HG02870 (cell line): Measurements from ENCODE around the gene CACNA1D.
"Not testable (repeated sequence)": the region's sequence is repeated elsewhere in the genome, so short reads cannot be mapped to it uniquely, and the experiment has no call there.

Experiments used
- ATAC-seq: cut with Tn5 transposase; IDR thresholded peaks from one replicate; pipeline ENCODE4 v1.9.1; 2021; ENCODE audit warnings: mild to moderate bottlenecking, moderate library complexity; ENCODE audit not compliant: unreplicated experiment

Gene CACNA1D

GRCh38 chr3:53612508-53612907 is 118.1 kb downstream of the CACNA1D start:
- ATAC-seq, result no peak

GRCh38 chr3:53613125-53613524 is 118.7 kb downstream of the CACNA1D start:
- ATAC-seq, result no peak

- ATAC-seq, result no peak
Observed at GRCh38 chr3:53614307-53614706, 119.9 kb downstream of the CACNA1D start.

- ATAC-seq, result no peak
Observed at GRCh38 chr3:53616321-53616720, 121.9 kb downstream of the CACNA1D start.

GRCh38 chr3:53616971-53617892 is 122.8 kb downstream of the CACNA1D start:
- ATAC-seq, result no peak

GRCh38 chr3:53617893-53618523 is 123.6 kb downstream of the CACNA1D start:
- no peak for ATAC-seq

GRCh38 chr3:53618524-53618906 is 124.1 kb downstream of the CACNA1D start:
- no peak for ATAC-seq

- no peak for ATAC-seq
Observed at GRCh38 chr3:53618936-53619335, 124.5 kb downstream of the CACNA1D start.

GRCh38 chr3:53624061-53624857 is 129.8 kb downstream of the CACNA1D start:
- no peak for ATAC-seq

GRCh38 chr3:53626876-53627275 is 132.5 kb downstream of the CACNA1D start:
- ATAC-seq, result no peak

GRCh38 chr3:53628536-53629401 is 134.4 kb downstream of the CACNA1D start:
- ATAC-seq, result no peak

- no peak for ATAC-seq
Observed at GRCh38 chr3:53629402-53629723, 135.0 kb downstream of the CACNA1D start.

GRCh38 chr3:53630547-53630946 is 136.1 kb downstream of the CACNA1D start:
- no peak for ATAC-seq

- no peak for ATAC-seq
Observed at GRCh38 chr3:53633197-53633787, 138.9 kb downstream of the CACNA1D start.

GRCh38 chr3:53635041-53635440 is 140.6 kb downstream of the CACNA1D start:
- no peak for ATAC-seq

- ATAC-seq, result not testable (repeated sequence)
Observed at GRCh38 chr3:53638806-53639205, 144.4 kb downstream of the CACNA1D start.

- ATAC-seq, result no peak
Observed at GRCh38 chr3:53641397-53641796, 147.0 kb downstream of the CACNA1D start.

- no peak for ATAC-seq
Observed at GRCh38 chr3:53642211-53642610, 147.8 kb downstream of the CACNA1D start.

GRCh38 chr3:53643757-53644156 is 149.3 kb downstream of the CACNA1D start:
- ATAC-seq, result no peak

GRCh38 chr3:53645754-53646153 is 151.3 kb downstream of the CACNA1D start:
- no peak for ATAC-seq
